Osteocyte (in vitro differentiated cells): Measurements from ENCODE around the gene TAF15. TPM values are rescaled to one million over a fixed set of nuclear protein-coding genes. Genes with fewer than 3 reads are reported as not detected.

Experiments
- DNase-seq: peaks from one replicate; pipeline ENCODE4 v3.0.0; 2021; ENCODE audit warnings: mixed read lengths; ENCODE audit not compliant: unreplicated experiment; ENCODE audit errors: extremely low spot score
- H3K27ac Mint-ChIP-seq: one replicate; pipeline ENCODE4 v1.8.0; 2021; ENCODE audit warnings: mild to moderate bottlenecking, mixed read lengths; ENCODE audit not compliant: unreplicated experiment
- H3K27me3 Mint-ChIP-seq: one replicate; pipeline ENCODE4 v1.8.0; 2021; ENCODE audit warnings: mixed read lengths; ENCODE audit not compliant: unreplicated experiment
- H3K36me3 Mint-ChIP-seq: one replicate; pipeline ENCODE4 v1.8.0; 2021; ENCODE audit warnings: mixed read lengths; ENCODE audit not compliant: unreplicated experiment
- H3K4me1 Mint-ChIP-seq: one replicate; pipeline ENCODE4 v1.8.0; 2021; ENCODE audit warnings: mixed read lengths; ENCODE audit not compliant: unreplicated experiment
- H3K4me3 Mint-ChIP-seq: one replicate; pipeline ENCODE4 v1.8.0; 2021; ENCODE audit warnings: mild to moderate bottlenecking, moderate library complexity, mixed read lengths; ENCODE audit not compliant: unreplicated experiment
- H3K9me3 Mint-ChIP-seq: one replicate; pipeline ENCODE4 v1.8.0; 2021; ENCODE audit warnings: mixed read lengths; ENCODE audit not compliant: unreplicated experiment
- total RNA-seq: library from RNA; stranded (reverse); gene quantifications from 2 replicates; pipeline ENCODE4 v1.2.1, GENCODE V29; 2021
- TF ChIP-seq, protein P1 (sequence below): fragments of 200-600 bp; sonication (generic); IDR thresholded peaks from 2 replicates; pipeline ENCODE4 v1.5.0; 2021; ENCODE audit warnings: antibody characterized with exemption, mild to moderate bottlenecking, moderate library complexity

TAF15 gene
- total RNA-seq, 1 donor from 2014 or later, result 157 TPM

GRCh38 chr17:35864853-35865252, 55.6 kb downstream of the TAF15 start:
- H3K27me3 Mint-ChIP-seq, result no peaks in the 10 kb centered on the region
- peaks cover 1% of the 10 kb centered on the region for H3K36me3 Mint-ChIP-seq
- no peaks in the 10 kb centered on the region for H3K9me3 Mint-ChIP-seq
- TF ChIP-seq, protein P1, sequence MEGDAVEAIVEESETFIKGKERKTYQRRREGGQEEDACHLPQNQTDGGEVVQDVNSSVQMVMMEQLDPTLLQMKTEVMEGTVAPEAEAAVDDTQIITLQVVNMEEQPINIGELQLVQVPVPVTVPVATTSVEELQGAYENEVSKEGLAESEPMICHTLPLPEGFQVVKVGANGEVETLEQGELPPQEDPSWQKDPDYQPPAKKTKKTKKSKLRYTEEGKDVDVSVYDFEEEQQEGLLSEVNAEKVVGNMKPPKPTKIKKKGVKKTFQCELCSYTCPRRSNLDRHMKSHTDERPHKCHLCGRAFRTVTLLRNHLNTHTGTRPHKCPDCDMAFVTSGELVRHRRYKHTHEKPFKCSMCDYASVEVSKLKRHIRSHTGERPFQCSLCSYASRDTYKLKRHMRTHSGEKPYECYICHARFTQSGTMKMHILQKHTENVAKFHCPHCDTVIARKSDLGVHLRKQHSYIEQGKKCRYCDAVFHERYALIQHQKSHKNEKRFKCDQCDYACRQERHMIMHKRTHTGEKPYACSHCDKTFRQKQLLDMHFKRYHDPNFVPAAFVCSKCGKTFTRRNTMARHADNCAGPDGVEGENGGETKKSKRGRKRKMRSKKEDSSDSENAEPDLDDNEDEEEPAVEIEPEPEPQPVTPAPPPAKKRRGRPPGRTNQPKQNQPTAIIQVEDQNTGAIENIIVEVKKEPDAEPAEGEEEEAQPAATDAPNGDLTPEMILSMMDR, result no peak
- H3K27ac Mint-ChIP-seq, result no peak overlapping the region
- peaks cover 10% of the 10 kb centered on the region for H3K4me1 Mint-ChIP-seq
- no peak overlapping the region for H3K4me3 Mint-ChIP-seq
- no peak for DNase-seq

- DNase-seq, result no peak
- TF ChIP-seq, protein P1, result no peak
- H3K4me3 Mint-ChIP-seq, result no peak overlapping the region
Observed at GRCh38 chr17:35865412-35866340, 56.4 kb downstream of the TAF15 start.

DNA sequence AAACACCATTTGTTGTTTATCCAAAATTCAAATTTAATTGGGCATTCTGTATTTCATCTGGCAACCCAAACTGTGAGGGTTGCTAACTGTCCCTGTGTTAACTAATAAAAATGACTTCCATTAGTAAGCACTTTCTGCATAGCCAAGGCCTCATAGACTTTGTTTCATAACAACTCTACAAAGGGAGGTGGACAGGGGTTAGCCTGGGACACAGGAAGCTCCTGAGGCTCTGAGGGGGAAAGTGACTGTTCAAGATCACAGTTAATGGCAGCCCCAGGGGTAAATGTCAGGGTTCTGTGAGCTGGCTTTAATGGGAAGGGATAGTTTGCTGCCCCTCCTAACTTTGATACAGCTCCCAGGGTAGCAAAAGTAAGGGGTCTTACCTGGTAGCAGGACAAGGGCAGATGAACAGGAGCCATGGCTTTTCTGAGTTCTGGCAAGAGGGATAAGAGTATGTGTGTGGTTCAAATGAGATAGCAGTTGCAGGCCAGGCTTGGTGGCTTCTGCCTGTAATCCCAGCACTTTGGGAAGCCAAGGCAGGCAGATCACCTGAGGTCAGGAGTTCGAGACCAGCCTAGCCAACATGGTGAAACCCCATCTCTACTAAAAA, 57.2 kb downstream of the TAF15 start:
- TF ChIP-seq, protein P1, result no peak
- Mint-ChIP-seq H3K36me3 (peaks cover 1% of the 10 kb centered on the region), H3K4me3 (no peak overlapping the region), H3K9me3 (no peaks in the 10 kb centered on the region), H3K4me1 (peaks cover 10% of the 10 kb centered on the region), H3K27ac (peak overlapping the region; percentile 63), H3K27me3 (no peaks in the 10 kb centered on the region)
- DNase-seq, result no peak

More at GRCh38 chr17:35865412-35866340, 56.4 kb downstream of the TAF15 start:
- H3K27me3 Mint-ChIP-seq, result no peaks in the 10 kb centered on the region
- no peaks in the 10 kb centered on the region for H3K9me3 Mint-ChIP-seq
- peaks cover 10% of the 10 kb centered on the region for H3K4me1 Mint-ChIP-seq
- no peak overlapping the region for H3K27ac Mint-ChIP-seq
- peaks cover 1% of the 10 kb centered on the region for H3K36me3 Mint-ChIP-seq

DNA sequence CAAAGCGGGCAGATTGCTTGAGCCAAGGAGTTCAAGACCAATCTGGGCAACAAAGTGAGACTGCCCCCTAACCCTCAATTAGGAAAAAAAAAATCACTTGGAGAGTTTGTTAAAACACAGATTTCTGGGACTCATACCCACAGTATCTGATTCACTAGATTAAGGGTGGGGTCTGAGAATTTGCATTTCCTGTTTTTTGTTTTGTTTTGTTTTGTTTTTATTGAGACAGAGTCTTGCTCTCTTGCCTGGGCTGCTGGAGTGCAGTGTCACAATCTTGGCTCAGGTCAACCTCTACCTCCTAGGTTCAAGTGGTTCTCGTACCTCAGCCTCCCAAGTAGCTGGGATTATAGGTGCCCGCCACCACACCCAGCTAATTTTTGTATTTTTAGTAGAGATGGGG, 58.3 kb downstream of the TAF15 start:
- no peak for DNase-seq
- Mint-ChIP-seq H3K27me3 (no peaks in the 10 kb centered on the region), H3K4me1 (peaks cover 10% of the 10 kb centered on the region), H3K4me3 (no peak overlapping the region), H3K9me3 (no peaks in the 10 kb centered on the region), H3K27ac (no peak overlapping the region), H3K36me3 (peaks cover 1% of the 10 kb centered on the region)
- TF ChIP-seq, protein P1, result no peak

DNA sequence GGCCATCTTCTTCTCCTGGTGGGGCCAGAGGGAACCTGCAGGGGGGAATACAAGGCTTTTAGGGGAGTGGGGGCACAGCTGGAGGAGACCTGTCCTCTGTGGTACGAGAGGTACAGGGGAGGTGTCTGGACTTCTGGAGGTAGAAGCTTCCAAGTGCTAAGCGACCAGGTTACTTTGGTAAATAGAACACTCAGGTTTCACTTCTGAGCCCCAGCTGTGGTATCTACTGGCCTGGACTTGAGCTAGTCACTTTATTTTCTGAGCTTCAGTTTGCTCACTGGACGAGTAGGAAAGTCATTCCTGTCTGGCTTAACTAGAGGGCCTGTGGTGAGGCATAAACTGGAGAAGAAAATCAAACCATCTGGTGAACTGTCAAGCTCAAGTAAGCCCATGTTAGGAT, 59.5 kb downstream of the TAF15 start, which contains the start of gene HEATR9:
TSS of gene HEATR9 (minus strand) at position 155 of the 400 bp plus-strand sequence. CDS start at position 6, 149 bp downstream.
- Mint-ChIP-seq H3K36me3 (peaks cover 1% of the 10 kb centered on the region), H3K9me3 (no peaks in the 10 kb centered on the region), H3K27ac (no peak within 1 kb of the TSS), H3K4me1 (peaks cover 10% of the 10 kb centered on the region), H3K27me3 (no peaks in the 10 kb centered on the region), H3K4me3 (no peak within 1 kb of the TSS)
- TF ChIP-seq, protein P1, result no peak
- no peak for DNase-seq
